HEK293 (cell line): ENCODE results near the gene EVI2B.
A peak's percentile ranks its signal among the peaks of the same experiment; 100 is the strongest.

Experiments
- AEBP2 ChIP-seq: fragments of 450-650 bp; formaldehyde crosslinking; IDR thresholded peaks from 2 replicates; pipeline ENCODE4 v1.5.1; 2016; ENCODE audit warnings: missing biosample characterization, missing genetic modification characterization, borderline replicate concordance
- IKZF3 ChIP-seq: fragments of 450-650 bp; IDR thresholded peaks from 2 replicates; pipeline ENCODE4 v1.5.0; 2018; ENCODE audit warnings: missing biosample characterization, mild to moderate bottlenecking, missing genetic modification characterization, moderate library complexity
- PATZ1 ChIP-seq: fragments of 450-650 bp; formaldehyde crosslinking; IDR thresholded peaks from 2 replicates; pipeline ENCODE4 v1.5.1; 2016; ENCODE audit warnings: missing biosample characterization, missing genetic modification characterization
- PRDM6 ChIP-seq: fragments of 450-650 bp; formaldehyde crosslinking; IDR thresholded peaks from 2 replicates; pipeline ENCODE4 v1.5.1; 2017; ENCODE audit warnings: missing biosample characterization, missing genetic modification characterization
- SALL2 ChIP-seq: fragments of 450-650 bp; formaldehyde crosslinking; IDR thresholded peaks from 2 replicates; pipeline ENCODE4 v1.5.0; 2017; ENCODE audit warnings: missing biosample characterization, mild to moderate bottlenecking, missing genetic modification characterization, borderline replicate concordance
- WT1 ChIP-seq: fragments of 450-650 bp; formaldehyde crosslinking; IDR thresholded peaks from 2 replicates; pipeline ENCODE4 v1.5.1; 2016; ENCODE audit warnings: missing biosample characterization, missing genetic modification characterization
- ZBTB17 ChIP-seq: fragments of 450-650 bp; formaldehyde crosslinking; IDR thresholded peaks from 2 replicates; pipeline ENCODE4 v1.5.1; 2016; ENCODE audit warnings: missing biosample characterization, missing genetic modification characterization
- ZBTB7A ChIP-seq: fragments of 450-650 bp; formaldehyde crosslinking; IDR thresholded peaks from 2 replicates; pipeline ENCODE4 v1.5.1; 2016; ENCODE audit warnings: low read depth, missing biosample characterization, missing genetic modification characterization
- ZNF133 ChIP-seq: fragments of 450-650 bp; formaldehyde crosslinking; IDR thresholded peaks from 2 replicates; pipeline ENCODE4 v1.5.1; 2016; ENCODE audit warnings: missing biosample characterization, missing genetic modification characterization
- ZNF138 ChIP-seq: fragments of 450-650 bp; formaldehyde crosslinking; IDR thresholded peaks from 2 replicates; pipeline ENCODE4 v1.5.1; 2016; ENCODE audit warnings: missing biosample characterization, missing genetic modification characterization, borderline replicate concordance
- ZNF148 ChIP-seq: fragments of 450-650 bp; formaldehyde crosslinking; IDR thresholded peaks from 2 replicates; pipeline ENCODE4 v1.5.0; 2017; ENCODE audit warnings: missing biosample characterization, missing genetic modification characterization, borderline replicate concordance
- ZNF174 ChIP-seq: fragments of 450-650 bp; formaldehyde crosslinking; IDR thresholded peaks from 2 replicates; pipeline ENCODE4 v1.5.0; 2017; ENCODE audit warnings: missing biosample characterization, mild to moderate bottlenecking, missing genetic modification characterization
- ZNF514 ChIP-seq: fragments of 450-650 bp; formaldehyde crosslinking; IDR thresholded peaks from 2 replicates; pipeline ENCODE4 v1.5.1; 2016; ENCODE audit warnings: missing biosample characterization, missing genetic modification characterization
- ZNF558 ChIP-seq: fragments of 450-650 bp; formaldehyde crosslinking; IDR thresholded peaks from 2 replicates; pipeline ENCODE4 v1.5.1; 2016; ENCODE audit warnings: missing biosample characterization, missing genetic modification characterization
- ZNF654 ChIP-seq: fragments of 450-650 bp; formaldehyde crosslinking; IDR thresholded peaks from 2 replicates; pipeline ENCODE4 v1.5.1; 2016; ENCODE audit warnings: low read depth, missing biosample characterization, missing genetic modification characterization
- ZNF692 ChIP-seq: fragments of 450-650 bp; formaldehyde crosslinking; IDR thresholded peaks from 2 replicates; pipeline ENCODE4 v1.5.1; 2016; ENCODE audit warnings: missing biosample characterization, missing genetic modification characterization
- ZNF792 ChIP-seq: fragments of 450-650 bp; formaldehyde crosslinking; IDR thresholded peaks from 2 replicates; pipeline ENCODE4 v1.5.1; 2016; ENCODE audit warnings: missing biosample characterization, missing genetic modification characterization
- ZSCAN23 ChIP-seq: fragments of 450-650 bp; formaldehyde crosslinking; IDR thresholded peaks from 2 replicates; pipeline ENCODE4 v1.5.1; 2016; ENCODE audit warnings: missing biosample characterization, missing genetic modification characterization
- TF ChIP-seq, protein P1 (sequence below): fragments of 450-650 bp; formaldehyde crosslinking; IDR thresholded peaks from 2 replicates; pipeline ENCODE4 v1.5.1; 2016; ENCODE audit warnings: missing biosample characterization, missing genetic modification characterization, low read depth
- TF ChIP-seq, protein P2 (sequence below): fragments of 450-650 bp; formaldehyde crosslinking; IDR thresholded peaks from 2 replicates; pipeline ENCODE4 v1.5.1; 2016; ENCODE audit warnings: missing biosample characterization, missing genetic modification characterization
- TF ChIP-seq, protein P3 (sequence below): fragments of 450-650 bp; formaldehyde crosslinking; IDR thresholded peaks from 2 replicates; pipeline ENCODE4 v1.5.1; 2016; ENCODE audit warnings: missing biosample characterization, missing genetic modification characterization

Gene EVI2B

GRCh38 chr17:31269578-31269983 is 44.3 kb downstream of the EVI2B start (continued):
- TF ChIP-seq PRDM6 (tag by site-specific recombination): peak; percentile 59
- TF ChIP-seq WT1: no peak
- TF ChIP-seq ZNF133 (tag by site-specific recombination): no peak
- no peak for TF ChIP-seq IKZF3 (tag by site-specific recombination)
- TF ChIP-seq ZNF174 (tag by site-specific recombination): no peak
- no peak for TF ChIP-seq ZNF138 (tag by site-specific recombination)
- no peak for TF ChIP-seq ZNF692
- TF ChIP-seq ZBTB17: 0 out of 2 replicates have a peak, but pooled peaks have one; percentile 19
- TF ChIP-seq PATZ1 (tag by site-specific recombination): no peak
- TF ChIP-seq, protein P1, sequence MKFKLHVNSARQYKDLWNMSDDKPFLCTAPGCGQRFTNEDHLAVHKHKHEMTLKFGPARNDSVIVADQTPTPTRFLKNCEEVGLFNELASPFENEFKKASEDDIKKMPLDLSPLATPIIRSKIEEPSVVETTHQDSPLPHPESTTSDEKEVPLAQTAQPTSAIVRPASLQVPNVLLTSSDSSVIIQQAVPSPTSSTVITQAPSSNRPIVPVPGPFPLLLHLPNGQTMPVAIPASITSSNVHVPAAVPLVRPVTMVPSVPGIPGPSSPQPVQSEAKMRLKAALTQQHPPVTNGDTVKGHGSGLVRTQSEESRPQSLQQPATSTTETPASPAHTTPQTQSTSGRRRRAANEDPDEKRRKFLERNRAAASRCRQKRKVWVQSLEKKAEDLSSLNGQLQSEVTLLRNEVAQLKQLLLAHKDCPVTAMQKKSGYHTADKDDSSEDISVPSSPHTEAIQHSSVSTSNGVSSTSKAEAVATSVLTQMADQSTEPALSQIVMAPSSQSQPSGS (tag by site-specific recombination): no peak
- TF ChIP-seq ZSCAN23 (tag by site-specific recombination): no peak
- no peak for TF ChIP-seq ZBTB7A (tag by site-specific recombination)
- TF ChIP-seq ZNF792 (tag by site-specific recombination): no peak
- no peak for TF ChIP-seq ZNF558 (tag by site-specific recombination)
- TF ChIP-seq ZNF654 (tag by site-specific recombination): no peak
- no peak for TF ChIP-seq AEBP2 (tag by site-specific recombination)
- no peak for TF ChIP-seq SALL2 (tag by site-specific recombination)
- TF ChIP-seq ZNF148 (tag by site-specific recombination): no peak
- TF ChIP-seq, protein P2, sequence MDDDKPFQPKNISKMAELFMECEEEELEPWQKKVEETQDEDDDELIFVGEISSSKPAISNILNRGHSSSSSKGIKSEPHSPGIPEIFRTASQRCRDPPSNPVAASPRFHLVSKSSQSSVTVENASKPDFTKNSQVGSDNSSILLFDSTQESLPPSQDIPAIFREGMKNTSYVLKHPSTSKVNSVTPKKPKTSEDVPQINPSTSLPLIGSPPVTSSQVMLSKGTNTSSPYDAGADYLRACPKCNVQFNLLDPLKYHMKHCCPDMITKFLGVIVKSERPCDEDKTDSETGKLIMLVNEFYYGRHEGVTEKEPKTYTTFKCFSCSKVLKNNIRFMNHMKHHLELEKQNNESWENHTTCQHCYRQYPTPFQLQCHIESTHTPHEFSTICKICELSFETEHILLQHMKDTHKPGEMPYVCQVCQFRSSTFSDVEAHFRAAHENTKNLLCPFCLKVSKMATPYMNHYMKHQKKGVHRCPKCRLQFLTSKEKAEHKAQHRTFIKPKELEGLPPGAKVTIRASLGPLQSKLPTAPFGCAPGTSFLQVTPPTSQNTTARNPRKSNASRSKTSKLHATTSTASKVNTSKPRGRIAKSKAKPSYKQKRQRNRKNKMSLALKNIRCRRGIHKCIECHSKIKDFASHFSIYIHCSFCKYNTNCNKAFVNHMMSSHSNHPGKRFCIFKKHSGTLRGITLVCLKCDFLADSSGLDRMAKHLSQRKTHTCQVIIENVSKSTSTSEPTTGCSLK (tag by site-specific recombination): no peak
- TF ChIP-seq, protein P3, sequence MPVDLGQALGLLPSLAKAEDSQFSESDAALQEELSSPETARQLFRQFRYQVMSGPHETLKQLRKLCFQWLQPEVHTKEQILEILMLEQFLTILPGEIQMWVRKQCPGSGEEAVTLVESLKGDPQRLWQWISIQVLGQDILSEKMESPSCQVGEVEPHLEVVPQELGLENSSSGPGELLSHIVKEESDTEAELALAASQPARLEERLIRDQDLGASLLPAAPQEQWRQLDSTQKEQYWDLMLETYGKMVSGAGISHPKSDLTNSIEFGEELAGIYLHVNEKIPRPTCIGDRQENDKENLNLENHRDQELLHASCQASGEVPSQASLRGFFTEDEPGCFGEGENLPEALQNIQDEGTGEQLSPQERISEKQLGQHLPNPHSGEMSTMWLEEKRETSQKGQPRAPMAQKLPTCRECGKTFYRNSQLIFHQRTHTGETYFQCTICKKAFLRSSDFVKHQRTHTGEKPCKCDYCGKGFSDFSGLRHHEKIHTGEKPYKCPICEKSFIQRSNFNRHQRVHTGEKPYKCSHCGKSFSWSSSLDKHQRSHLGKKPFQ (tag by site-specific recombination): no peak
- TF ChIP-seq ZNF514: no peak
- TF ChIP-seq, all 188 proteins: peak for 8
